Fibroblast of lung (primary cell): ENCODE results near the gene KAT7. TPM values are rescaled to one million over a fixed set of nuclear protein-coding genes. Genes with fewer than 3 reads are reported as not detected.

Experiments used
- DNase-seq, 2 donors: peaks; one replicate each; pipeline versions ENCODE4 v3.0.0 to v3.0.0-alpha.2; 2010; ENCODE audit warnings: low read depth in 2 of 2
- H2AFZ ChIP-seq: 2 replicates; pipeline ENCODE4 v1.5.1; 2012; ENCODE audit warnings: low read length, control low read depth, inconsistent platforms
- H3K27ac ChIP-seq: 2 replicates; pipeline ENCODE4 v1.5.1; 2011; ENCODE audit warnings: low read length, control low read depth; ENCODE audit not compliant: insufficient read depth
- H3K27me3 ChIP-seq: 2 replicates; pipeline ENCODE4 v1.5.1; 2011; ENCODE audit warnings: mild to moderate bottlenecking, low read length; ENCODE audit not compliant: control insufficient read depth, insufficient read depth
- H3K36me3 ChIP-seq: 2 replicates; pipeline ENCODE4 v1.5.1; 2011; ENCODE audit warnings: low read length; ENCODE audit not compliant: control insufficient read depth, insufficient read depth
- H3K4me1 ChIP-seq: 2 replicates; pipeline ENCODE4 v1.5.1; 2011; ENCODE audit warnings: low read length; ENCODE audit not compliant: control insufficient read depth, insufficient read depth; ENCODE audit errors: extremely low read depth
- H3K4me2 ChIP-seq: 2 replicates; pipeline ENCODE4 v1.5.1; 2011; ENCODE audit warnings: low read length, control low read depth; ENCODE audit not compliant: insufficient read depth; ENCODE audit errors: extremely low read depth
- H3K4me3 ChIP-seq, 4 experiments: fragments of 200-600 bp in 1 of 4; sonication (generic) in 1 of 4; replicated peaks in 1 of 4; 2 replicates each; pipeline ENCODE4 v1.5.1; 2011 to 2016; ENCODE audit warnings: low read length in 4 of 4, low read depth in 3 of 4, mild to moderate bottlenecking in 3 of 4, control low read depth in 2 of 4, inconsistent platforms in 1 of 4, mixed read lengths in 1 of 4; ENCODE audit not compliant: insufficient read depth in 1 of 4; ENCODE audit errors: control extremely low read depth in 1 of 4
- H3K79me2 ChIP-seq: 2 replicates; pipeline ENCODE4 v1.5.1; 2012; ENCODE audit warnings: mild to moderate bottlenecking, low read length, inconsistent platforms; ENCODE audit not compliant: control insufficient read depth, insufficient read depth
- H3K9ac ChIP-seq: 2 replicates; pipeline ENCODE4 v1.5.1; 2011; ENCODE audit warnings: mild to moderate bottlenecking, low read length, control low read depth; ENCODE audit not compliant: insufficient read depth
- H3K9me3 ChIP-seq: 2 replicates; pipeline ENCODE4 v1.5.1; 2012; ENCODE audit warnings: low read depth, low read length; ENCODE audit not compliant: control insufficient read depth, insufficient read depth
- H4K20me1 ChIP-seq: 2 replicates; pipeline ENCODE4 v1.5.1; 2011; ENCODE audit warnings: low read length; ENCODE audit not compliant: control insufficient read depth, insufficient read depth; ENCODE audit errors: extremely low read depth
- EZH2 ChIP-seq: IDR thresholded peaks from 2 replicates; pipeline ENCODE4 v1.5.1; 2012; ENCODE audit warnings: low read length, control low read depth, mild to moderate bottlenecking; ENCODE audit errors: missing control alignments
- polyA plus RNA-seq, 2 donors: library from polyadenylated mRNA; depleted of rRNA in 1 of 2; stranded (reverse) in 1 of 2; unstranded in 1 of 2; fragments of >200 nt; gene quantifications; 2 replicates each; pipeline ENCODE4 v1.2.1, GENCODE V29; 2011 to 2012; ENCODE audit warnings: missing spikeins in 1 of 2
- total RNA-seq: library from RNA; depleted of rRNA; stranded (reverse); fragments of >200 nt; gene quantifications from 2 replicates; pipeline ENCODE4 v1.2.1, GENCODE V29; 2014
- TF ChIP-seq, protein P1 (sequence below), 2 donors: IDR thresholded peaks in 1 of 2; conservative IDR thresholded peaks in 1 of 2; 1 replicate in 1 of 2; 2 replicates in 1 of 2; pipeline ENCODE4 v1.5.1; 2011 to 2012; ENCODE audit warnings: low read length in 2 of 2, control low read depth in 1 of 2, inconsistent platforms in 1 of 2, low read depth in 1 of 2, mild to moderate bottlenecking in 1 of 2

The KAT7 gene
- total and polyA plus RNA-seq, 2 donors (not counting 1 experiment from before 2014, with no cell fraction given) = 25.6 to 35.5 TPM

DNA sequence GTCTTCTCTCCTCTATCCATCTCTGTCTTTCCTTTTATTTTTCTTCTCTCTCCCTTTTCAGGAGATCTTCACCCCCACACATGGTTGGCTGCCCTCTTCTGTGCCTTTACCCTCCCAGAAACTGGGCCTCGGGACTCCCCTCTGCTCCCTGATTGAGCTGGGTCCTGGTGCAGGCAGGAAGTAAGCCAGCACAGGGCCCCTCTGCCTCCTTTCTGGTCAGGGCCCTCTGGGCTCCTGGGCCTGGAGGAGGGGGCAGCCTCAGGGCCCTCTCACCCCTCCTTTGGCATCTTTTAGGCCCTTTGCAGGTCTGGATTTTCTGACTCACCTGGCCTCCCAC is 80.5 kb downstream of the KAT7 start:
- TF ChIP-seq, protein P1, sequence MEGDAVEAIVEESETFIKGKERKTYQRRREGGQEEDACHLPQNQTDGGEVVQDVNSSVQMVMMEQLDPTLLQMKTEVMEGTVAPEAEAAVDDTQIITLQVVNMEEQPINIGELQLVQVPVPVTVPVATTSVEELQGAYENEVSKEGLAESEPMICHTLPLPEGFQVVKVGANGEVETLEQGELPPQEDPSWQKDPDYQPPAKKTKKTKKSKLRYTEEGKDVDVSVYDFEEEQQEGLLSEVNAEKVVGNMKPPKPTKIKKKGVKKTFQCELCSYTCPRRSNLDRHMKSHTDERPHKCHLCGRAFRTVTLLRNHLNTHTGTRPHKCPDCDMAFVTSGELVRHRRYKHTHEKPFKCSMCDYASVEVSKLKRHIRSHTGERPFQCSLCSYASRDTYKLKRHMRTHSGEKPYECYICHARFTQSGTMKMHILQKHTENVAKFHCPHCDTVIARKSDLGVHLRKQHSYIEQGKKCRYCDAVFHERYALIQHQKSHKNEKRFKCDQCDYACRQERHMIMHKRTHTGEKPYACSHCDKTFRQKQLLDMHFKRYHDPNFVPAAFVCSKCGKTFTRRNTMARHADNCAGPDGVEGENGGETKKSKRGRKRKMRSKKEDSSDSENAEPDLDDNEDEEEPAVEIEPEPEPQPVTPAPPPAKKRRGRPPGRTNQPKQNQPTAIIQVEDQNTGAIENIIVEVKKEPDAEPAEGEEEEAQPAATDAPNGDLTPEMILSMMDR (conservative IDR thresholded peaks at IDR 0.05 in 1 of 2, IDR thresholded peaks at IDR 0.05 in 1 of 2; ENCODE audit: low read depth in 1 of 2, low read length in 2 of 2) = no peak
- TF ChIP-seq EZH2 = no peak
- Histone ChIP-seq H3K36me3 (no peaks in the 10 kb centered on the region), H4K20me1 (no peaks in the 10 kb centered on the region), H3K9me3 (no peaks in the 10 kb centered on the region), H3K4me2 (no peak overlapping the region), H2AFZ (no peak overlapping the region), H3K4me3 (no peak overlapping the region), H3K9ac (no peak overlapping the region), H3K79me2 (no peaks in the 10 kb centered on the region), H3K27me3 (peaks cover 18% of the 10 kb centered on the region), H3K4me1 (no peaks in the 10 kb centered on the region), H3K27ac (no peak overlapping the region)
- DNase-seq = no peak

DNA sequence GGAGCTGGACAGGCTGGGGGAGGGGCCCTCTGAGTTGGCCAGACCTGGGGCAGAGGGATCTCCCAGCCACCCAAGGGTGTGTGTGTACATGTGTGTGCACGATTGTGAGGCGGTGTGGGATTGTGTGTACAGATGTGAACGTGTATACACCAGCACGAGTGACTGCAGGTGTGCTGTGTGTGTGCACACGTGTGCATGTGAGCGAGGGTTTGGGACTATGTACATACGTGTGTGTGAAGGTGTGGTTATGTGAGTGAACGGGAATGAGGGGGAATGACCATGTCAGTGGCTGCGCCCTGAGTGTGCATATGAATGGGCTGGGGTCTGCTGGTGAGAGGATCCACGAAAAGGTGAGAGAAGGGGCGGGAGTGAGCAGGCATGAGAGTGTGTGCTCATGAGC is 81.8 kb downstream of the KAT7 start:
- no peak overlapping the region for H2AFZ ChIP-seq
- H3K4me1 ChIP-seq = no peaks in the 10 kb centered on the region
- no peaks in the 10 kb centered on the region for H3K36me3 ChIP-seq
- H3K9ac ChIP-seq = no peak overlapping the region
- H3K27ac ChIP-seq = no peak overlapping the region
- no peaks in the 10 kb centered on the region for H3K79me2 ChIP-seq
- H3K9me3 ChIP-seq = no peaks in the 10 kb centered on the region
- no peaks in the 10 kb centered on the region for H4K20me1 ChIP-seq
- no peak for DNase-seq
- H3K27me3 ChIP-seq = peaks cover 22% of the 10 kb centered on the region
- no peak overlapping the region for H3K4me3 ChIP-seq
- TF ChIP-seq, protein P1 (conservative IDR thresholded peaks at IDR 0.05 in 1 of 2, IDR thresholded peaks at IDR 0.05 in 1 of 2; ENCODE audit: low read depth in 1 of 2, low read length in 2 of 2) = no peak
- TF ChIP-seq EZH2 = no peak
- H3K4me2 ChIP-seq = no peak overlapping the region

DNA sequence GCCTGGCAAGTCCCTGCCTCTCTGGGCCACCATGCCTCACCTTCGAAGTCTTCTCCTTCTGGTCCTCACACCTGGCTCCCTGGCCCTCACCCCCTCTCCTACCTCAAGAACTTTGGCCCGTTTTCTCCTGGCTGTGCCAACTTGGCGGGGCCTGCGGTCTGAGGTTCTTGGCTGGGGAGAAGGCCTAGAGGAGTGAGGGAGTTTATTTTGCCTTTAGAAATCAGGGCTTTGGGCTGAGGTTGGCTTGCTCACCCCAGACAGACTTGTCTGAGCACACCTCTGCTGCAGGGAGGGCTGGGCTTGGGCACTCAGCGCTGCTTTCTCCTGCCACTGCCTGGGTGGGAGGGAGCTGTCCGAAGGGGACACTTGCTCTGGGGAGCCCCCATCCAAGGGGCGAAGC is 82.7 kb downstream of the KAT7 start:
- H3K79me2 ChIP-seq = no peaks in the 10 kb centered on the region
- DNase-seq = no peak
- no peak overlapping the region for H3K9ac ChIP-seq
- no peak overlapping the region for H2AFZ ChIP-seq
- no peak for TF ChIP-seq EZH2
- TF ChIP-seq, protein P1 (conservative IDR thresholded peaks at IDR 0.05 in 1 of 2, IDR thresholded peaks at IDR 0.05 in 1 of 2; ENCODE audit: low read depth in 1 of 2, low read length in 2 of 2) = no peak
- H3K27ac ChIP-seq = no peak overlapping the region
- H3K4me2 ChIP-seq = no peak overlapping the region
- H3K9me3 ChIP-seq = no peaks in the 10 kb centered on the region
- H3K27me3 ChIP-seq = peaks cover 22% of the 10 kb centered on the region
- H3K36me3 ChIP-seq = no peaks in the 10 kb centered on the region
- H4K20me1 ChIP-seq = no peaks in the 10 kb centered on the region
- H3K4me3 ChIP-seq = no peak overlapping the region
- no peaks in the 10 kb centered on the region for H3K4me1 ChIP-seq
